ENCODE results near the gene FN1. TPM values are rescaled to one million over a fixed set of nuclear protein-coding genes. Genes with fewer than 3 reads are reported as not detected.

The FN1 gene
- total and polyA plus RNA-seq, 2 of the 8 experiments (the other 6 are each of a cell fraction or from before 2014, with no cell fraction given): 42.9 to 109 TPM

GRCh38 chr2:215397632-215398341, 38.1 kb downstream of the FN1 start:
- no peak overlapping the region for H3K4ac ChIP-seq (replicated peaks; ENCODE audit: insufficient read length, low read depth, low read length)
- CTCF ChIA-PET (ENCODE audit: partially characterized antibody): interaction anchor here (1.0 kb wide), 1 partner anchor 12 kb away, joined by 4 read pairs; no protein-coding TSS in a partner anchor
- 83% methylated on average over 9 of the region's 9 CpGs; no CpG with 5 or more reads in 1 of the 2 experiments for WGBS, 2 experiments (ENCODE audit: extremely low coverage in 1 of 2, insufficient coverage in 1 of 2, insufficient read length in 1 of 2, insufficient replicate concordance in 2 of 2, low coverage in 1 of 2, low lambda C conversion rate in 2 of 2, missing lambda C conversion rate in 1 of 2)
- no peak overlapping the region for H2AFZ ChIP-seq (ENCODE audit: low read length)
- H2BK120ac ChIP-seq (replicated peaks; ENCODE audit: low read depth, low read length): no peak overlapping the region
- H4K20me1 ChIP-seq (replicated peaks in 1 of 2; ENCODE audit: control insufficient read depth in 1 of 2, insufficient read depth in 2 of 2, low read length in 2 of 2): no peaks in the 10 kb centered on the region
- FAIRE-seq (no peak), DNase-seq (ENCODE audit: low read depth in 1 of 2, low spot score in 2 of 2) (no peak)
- H3K18ac ChIP-seq (ENCODE audit: extremely low read depth, low read length): no peak overlapping the region
- H3K4me3 ChIP-seq (ENCODE audit: extremely low read depth in 1 of 4, insufficient read depth in 2 of 4, low read depth in 3 of 4, low read length in 4 of 4): no peak overlapping the region
- H4K8ac ChIP-seq (ENCODE audit: extremely low read depth, insufficient read depth, low read length): no peak overlapping the region
- no peak overlapping the region for H4K5ac ChIP-seq (ENCODE audit: insufficient read length, low read depth, low read length)
- H3K14ac ChIP-seq (ENCODE audit: insufficient read length): no peak overlapping the region
- H3K79me1 ChIP-seq (ENCODE audit: low read depth, low read length): no peaks in the 10 kb centered on the region
- H3K23ac ChIP-seq (ENCODE audit: insufficient read length): no peak overlapping the region
- H3K27ac ChIP-seq (ENCODE audit: low read depth, low read length): no peak overlapping the region
- H3K27me3 ChIP-seq (replicated peaks in 1 of 4; ENCODE audit: control insufficient read depth in 3 of 4, extremely low read depth in 1 of 4, insufficient read depth in 3 of 4, low read length in 3 of 4): no peaks in the 10 kb centered on the region
- no peaks in the 10 kb centered on the region for H3K23me2 ChIP-seq (ENCODE audit: low read depth, low read length)
- H2BK12ac ChIP-seq (ENCODE audit: low read depth, low read length): no peak overlapping the region
- no peak overlapping the region for H2BK15ac ChIP-seq (ENCODE audit: low read length)
- H2BK5ac ChIP-seq (ENCODE audit: low read depth, low read length): no peak overlapping the region
- no peaks in the 10 kb centered on the region for H3K79me2 ChIP-seq (ENCODE audit: control insufficient read depth in 1 of 2, insufficient read depth in 2 of 2, low read length in 2 of 2)
- no peak overlapping the region for H2BK20ac ChIP-seq (ENCODE audit: low read length)
- POLR2A ChIA-PET (ENCODE audit: partially characterized antibody): interaction anchor here (0.6 to 1.8 kb wide), 3 partner anchors 8 to 55 kb away, joined by 3 to 5 read pairs (median 5); no protein-coding TSS in a partner anchor
- H3K36me3 ChIP-seq (ENCODE audit: control insufficient read depth in 2 of 4, insufficient read depth in 4 of 4, low read length in 3 of 4): peaks cover 2 to 17% (median 8%) of the 10 kb centered on the region in 4 experiments; a peak in 4 of 8 replicates
- no peak overlapping the region for H2AK5ac ChIP-seq (ENCODE audit: low read depth, low read length)
- H3K9ac ChIP-seq (replicated peaks in 1 of 4; ENCODE audit: extremely low read depth in 1 of 4, low read depth in 3 of 4, low read length in 3 of 4): no peak overlapping the region
- H3K4me1 ChIP-seq (replicated peaks in 1 of 4; ENCODE audit: control insufficient read depth in 3 of 4, insufficient read depth in 4 of 4, low read length in 3 of 4): no peaks in the 10 kb centered on the region; a peak in 1 of 7 replicates
- no peak overlapping the region; a peak in 1 of 4 replicates for H3K4me2 ChIP-seq (ENCODE audit: insufficient read depth in 1 of 2, low read depth in 2 of 2, low read length in 2 of 2)
- H3K9me3 ChIP-seq (ENCODE audit: insufficient read depth in 2 of 2, low read depth in 1 of 2, low read length in 1 of 2): no peaks in the 10 kb centered on the region
- H4K91ac ChIP-seq (replicated peaks; ENCODE audit: insufficient read length, low read length): no peak overlapping the region
- H3K56ac ChIP-seq (replicated peaks; ENCODE audit: insufficient read length, low read depth, low read length): no peak overlapping the region
- TF ChIP-seq ASH2L (IDR thresholded peaks at IDR 0.05; ENCODE audit: low read length): no peak
- no peak for TF ChIP-seq YY1 (IDR thresholded peaks at IDR 0.05; ENCODE audit: low read depth, low read length)
- no peak for TF ChIP-seq SIN3A (conservative IDR thresholded peaks at IDR 0.05 in 1 of 2, IDR thresholded peaks at IDR 0.05 in 1 of 2; ENCODE audit: low read depth in 1 of 2, low read length in 2 of 2)
- no peak for TF ChIP-seq GABPA (IDR thresholded peaks at IDR 0.05; ENCODE audit: borderline replicate concordance, insufficient read depth, low read length)
- TF ChIP-seq RNF2 (IDR thresholded peaks at IDR 0.05; ENCODE audit: borderline replicate concordance, low read depth, low read length, missing control alignments, poor library complexity, severe bottlenecking): no peak
- no peak for TF ChIP-seq EGR1 (IDR thresholded peaks at IDR 0.05; ENCODE audit: borderline replicate concordance, low read depth, low read length)
- no peak for TF ChIP-seq EP300 (IDR thresholded peaks at IDR 0.05; ENCODE audit: borderline replicate concordance in 1 of 2, low read depth in 2 of 2, low read length in 2 of 2)
- TF ChIP-seq POU5F1 (IDR thresholded peaks at IDR 0.05; ENCODE audit: low read depth, low read length): no peak
- TF ChIP-seq RFX5 (IDR thresholded peaks at IDR 0.05; ENCODE audit: borderline replicate concordance, low read depth, low read length): no peak
- TF ChIP-seq FOSL1 (IDR thresholded peaks at IDR 0.05; ENCODE audit: insufficient read depth, low read depth, low read length): no peak
- TF ChIP-seq MAX (IDR thresholded peaks at IDR 0.05): no peak
- no peak for TF ChIP-seq NRF1 (IDR thresholded peaks at IDR 0.05; ENCODE audit: low read depth, low read length)
